IMR-90 (cell line): ENCODE results near the gene GSN.

Source experiments
- BHLHE40 ChIP-seq: fragments of 150-350 bp; IDR thresholded peaks from 2 replicates; pipeline ENCODE4 v1.6.1; 2016; ENCODE audit warnings: mild to moderate bottlenecking, low read depth, low read length
- CTCF ChIP-seq: conservative IDR thresholded peaks from 2 replicates; pipeline ENCODE4 v1.5.1; 2012; ENCODE audit warnings: mild to moderate bottlenecking, low read depth, low read length, improper control_type of control experiment
- FOS ChIP-seq: fragments of 150-350 bp; IDR thresholded peaks from 2 replicates; pipeline ENCODE4 v1.6.1; 2016; ENCODE audit warnings: low read depth, low read length
- MXI1 ChIP-seq: IDR thresholded peaks from 2 replicates; pipeline ENCODE4 v1.6.1; 2012; ENCODE audit warnings: low read depth, mild to moderate bottlenecking, low read length, moderate library complexity, borderline replicate concordance
- POLR2A ChIP-seq: IDR thresholded peaks from 2 replicates; pipeline ENCODE4 v1.6.1; 2012; ENCODE audit warnings: mild to moderate bottlenecking, low read depth, low read length
- RAD21 ChIP-seq: IDR thresholded peaks from 2 replicates; pipeline ENCODE4 v1.6.1; 2012; ENCODE audit warnings: low read length, improper control_type of control experiment
- RFX5 ChIP-seq: IDR thresholded peaks from 2 replicates; pipeline ENCODE4 v1.8.0; 2012; ENCODE audit warnings: low read depth, mild to moderate bottlenecking, low read length, moderate library complexity
- SMC3 ChIP-seq: fragments of 150-350 bp; IDR thresholded peaks from 2 replicates; pipeline ENCODE4 v1.6.1; 2016; ENCODE audit warnings: low read depth, mild to moderate bottlenecking, antibody characterized with exemption, low read length, moderate library complexity

- TF ChIP-seq CTCF (no peak), POLR2A (no peak), BHLHE40 (no peak), MXI1 (no peak), RAD21 (no peak), RFX5 (no peak), SMC3 (no peak), FOS (no peak)
Observed at GRCh38 chr9:121309171-121309570, 41.2 kb downstream of the GSN start.
